NT2/D1 (cell line): Measurements from ENCODE around the gene PPP2R3A.
A peak's percentile ranks its signal among the peaks of the same experiment; 100 is the strongest.
"Not testable (repeated sequence)": the region's sequence is repeated elsewhere in the genome, so short reads cannot be mapped to it uniquely, and the experiment has no call there.

Experiments
- DNase-seq: peaks from one replicate; pipeline ENCODE4 v3.0.0-alpha.2; 2011; ENCODE audit warnings: low read depth, low spot score
- H3K27me3 ChIP-seq: 2 replicates; pipeline ENCODE4 v1.6.0; 2011; ENCODE audit warnings: mild to moderate bottlenecking; ENCODE audit not compliant: insufficient read length, insufficient read depth
- H3K36me3 ChIP-seq: 2 replicates; pipeline ENCODE4 v1.6.1; 2011; ENCODE audit warnings: mild to moderate bottlenecking, low read length, mixed read lengths; ENCODE audit not compliant: insufficient read depth, insufficient read length
- H3K4me1 ChIP-seq: 2 replicates; pipeline ENCODE4 v1.5.1; 2011; ENCODE audit not compliant: insufficient read depth, insufficient read length
- H3K4me3 ChIP-seq: 2 replicates; pipeline ENCODE4 v1.5.1; 2011; ENCODE audit warnings: low read depth; ENCODE audit not compliant: insufficient read length
- H3K9ac ChIP-seq: 2 replicates; pipeline ENCODE4 v1.6.0; 2011; ENCODE audit warnings: low read depth; ENCODE audit not compliant: insufficient read length
- H3K9me3 ChIP-seq: 2 replicates; pipeline ENCODE4 v1.5.1; 2011; ENCODE audit warnings: mild to moderate bottlenecking, low read length; ENCODE audit not compliant: insufficient read depth
- SUZ12 ChIP-seq: IDR thresholded peaks from 2 replicates; pipeline ENCODE4 v1.6.1; 2011; ENCODE audit not compliant: insufficient read length, insufficient read depth; ENCODE audit errors: extremely low read depth
- YY1 ChIP-seq: IDR thresholded peaks from 2 replicates; pipeline ENCODE4 v1.6.1; 2011; ENCODE audit not compliant: insufficient read length, insufficient read depth
- ZNF274 ChIP-seq: IDR thresholded peaks from 2 replicates; pipeline ENCODE4 v1.6.1; 2011; ENCODE audit warnings: mild to moderate bottlenecking, low read depth, low read length

PPP2R3A gene

GRCh38 chr3:136186846-136187245 lies 221.3 kb downstream of the PPP2R3A start:
- Histone ChIP-seq H3K4me3 (no peak overlapping the region), H3K9me3 (no peaks in the 10 kb centered on the region), H3K36me3 (no peaks in the 10 kb centered on the region), H3K27me3 (no peaks in the 10 kb centered on the region), H3K4me1 (peaks cover 2% of the 10 kb centered on the region), H3K9ac (no peak overlapping the region)
- DNase-seq = no peak
- no peak for TF ChIP-seq YY1
- TF ChIP-seq ZNF274 = no peak
- TF ChIP-seq SUZ12 = no peak

DNA sequence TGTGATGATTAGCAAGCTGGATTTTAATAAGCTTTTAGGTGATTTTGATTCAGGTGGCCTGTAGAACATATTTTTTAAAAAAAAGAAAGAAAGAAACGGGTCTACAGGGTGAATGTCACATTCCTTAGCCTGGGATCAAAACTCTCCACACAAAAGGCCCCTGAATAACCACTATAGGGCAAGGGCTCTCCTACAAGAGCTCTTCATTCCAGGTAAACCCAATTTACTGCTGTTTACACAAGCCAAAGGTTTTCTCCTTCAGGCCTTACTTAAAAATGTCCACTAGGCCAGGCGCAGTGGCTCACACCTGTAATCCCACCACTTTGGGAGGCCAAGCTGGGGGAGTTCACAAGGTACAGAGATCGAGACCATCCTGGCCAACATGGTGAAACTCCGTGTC lies 222.3 kb downstream of the PPP2R3A start:
- TF ChIP-seq YY1 = no peak
- TF ChIP-seq SUZ12 = no peak
- TF ChIP-seq ZNF274 = no peak
- Histone ChIP-seq H3K36me3 (no peaks in the 10 kb centered on the region), H3K27me3 (no peaks in the 10 kb centered on the region), H3K9ac (no peak overlapping the region), H3K4me1 (peaks cover 2% of the 10 kb centered on the region), H3K9me3 (no peaks in the 10 kb centered on the region), H3K4me3 (no peak overlapping the region)
- no peak for DNase-seq

DNA sequence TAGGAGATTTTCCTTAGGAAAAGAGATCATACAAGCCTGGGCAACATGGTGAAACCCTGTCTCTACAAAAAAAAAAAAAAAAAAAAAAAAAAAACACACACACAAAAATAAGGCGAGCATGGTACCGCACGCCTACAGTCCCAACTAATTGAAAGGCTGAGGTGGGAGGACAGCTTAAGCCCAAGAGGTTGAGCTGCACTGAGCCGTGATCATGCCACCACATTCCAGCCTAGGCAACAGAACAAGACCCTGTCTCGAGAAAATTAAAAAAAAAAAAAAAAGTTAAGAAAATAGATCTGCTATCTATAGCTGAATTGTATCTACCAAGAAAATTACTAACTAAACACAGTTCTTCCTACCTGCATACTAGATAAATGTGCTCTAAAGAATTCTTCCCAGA lies 223.5 kb downstream of the PPP2R3A start:
- no peaks in the 10 kb centered on the region for H3K36me3 ChIP-seq
- peaks cover 2% of the 10 kb centered on the region for H3K4me1 ChIP-seq
- H3K9me3 ChIP-seq = no peaks in the 10 kb centered on the region
- H3K27me3 ChIP-seq = no peaks in the 10 kb centered on the region
- DNase-seq = no peak
- H3K9ac ChIP-seq = no peak overlapping the region
- H3K4me3 ChIP-seq = no peak overlapping the region
- TF ChIP-seq YY1 (no peak), SUZ12 (no peak), ZNF274 (no peak)

GRCh38 chr3:136189859-136190617 lies 224.5 kb downstream of the PPP2R3A start:
- Histone ChIP-seq H3K9ac (no peak overlapping the region), H3K4me1 (peaks cover 2% of the 10 kb centered on the region), H3K36me3 (peaks cover 7% of the 10 kb centered on the region), H3K27me3 (no peaks in the 10 kb centered on the region), H3K9me3 (no peaks in the 10 kb centered on the region), H3K4me3 (no peak overlapping the region)
- TF ChIP-seq ZNF274 (no peak), SUZ12 (no peak), YY1 (no peak)
- no peak for DNase-seq

GRCh38 chr3:136192195-136192594 lies 226.7 kb downstream of the PPP2R3A start:
- not testable (repeated sequence) for H3K9me3 ChIP-seq, H3K4me3 ChIP-seq, H3K4me1 ChIP-seq, DNase-seq, H3K36me3 ChIP-seq, H3K27me3 ChIP-seq, H3K9ac ChIP-seq

DNA sequence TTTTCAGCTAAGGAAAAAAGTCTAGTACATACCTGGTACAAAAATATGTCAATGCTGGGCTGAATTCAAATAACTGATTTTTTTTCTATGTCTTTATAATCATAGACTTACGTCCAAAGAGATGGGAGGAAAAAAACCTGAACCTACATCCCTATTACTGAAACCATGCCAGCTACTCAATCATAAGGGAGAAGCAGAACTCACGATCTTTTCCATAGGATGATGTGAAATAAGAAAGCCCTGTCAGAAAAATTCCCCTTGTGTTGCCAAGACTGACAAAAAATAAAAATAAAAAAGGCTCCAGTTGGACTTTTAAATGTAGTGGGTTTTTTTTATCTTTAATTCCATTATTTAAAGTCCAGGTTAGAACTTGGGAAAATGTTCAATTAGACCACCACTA lies 227.3 kb downstream of the PPP2R3A start:
- Histone ChIP-seq H3K4me1 (peaks cover 2% of the 10 kb centered on the region), H3K9me3 (no peaks in the 10 kb centered on the region), H3K36me3 (peaks cover 8% of the 10 kb centered on the region), H3K27me3 (no peaks in the 10 kb centered on the region), H3K9ac (peak overlapping the region; percentile 97), H3K4me3 (peak overlapping the region; percentile 82)
- TF ChIP-seq SUZ12 = no peak
- TF ChIP-seq ZNF274 = no peak
- TF ChIP-seq YY1 = no peak
- no peak for DNase-seq

- Histone ChIP-seq H3K4me3 (peak overlapping the region; percentile 82), H3K27me3 (no peaks in the 10 kb centered on the region), H3K4me1 (peaks cover 2% of the 10 kb centered on the region), H3K9ac (peak overlapping the region; percentile 97), H3K36me3 (peaks cover 8% of the 10 kb centered on the region), H3K9me3 (peaks cover 3% of the 10 kb centered on the region; the same call in 1 of the 2 replicates)
- no peak for DNase-seq
- TF ChIP-seq YY1 = no peak
These were observed 227.9 kb downstream of the PPP2R3A start for GRCh38 chr3:136193278-136194054.
